ENCODE data around the gene NME4. TPM values are rescaled to one million over a fixed set of nuclear protein-coding genes. Genes with fewer than 3 reads are reported as not detected.

NME4 gene
- polyA plus RNA-seq, 1 of the 3 experiments (the other 2 are of a cell fraction), result 509 TPM

DNA sequence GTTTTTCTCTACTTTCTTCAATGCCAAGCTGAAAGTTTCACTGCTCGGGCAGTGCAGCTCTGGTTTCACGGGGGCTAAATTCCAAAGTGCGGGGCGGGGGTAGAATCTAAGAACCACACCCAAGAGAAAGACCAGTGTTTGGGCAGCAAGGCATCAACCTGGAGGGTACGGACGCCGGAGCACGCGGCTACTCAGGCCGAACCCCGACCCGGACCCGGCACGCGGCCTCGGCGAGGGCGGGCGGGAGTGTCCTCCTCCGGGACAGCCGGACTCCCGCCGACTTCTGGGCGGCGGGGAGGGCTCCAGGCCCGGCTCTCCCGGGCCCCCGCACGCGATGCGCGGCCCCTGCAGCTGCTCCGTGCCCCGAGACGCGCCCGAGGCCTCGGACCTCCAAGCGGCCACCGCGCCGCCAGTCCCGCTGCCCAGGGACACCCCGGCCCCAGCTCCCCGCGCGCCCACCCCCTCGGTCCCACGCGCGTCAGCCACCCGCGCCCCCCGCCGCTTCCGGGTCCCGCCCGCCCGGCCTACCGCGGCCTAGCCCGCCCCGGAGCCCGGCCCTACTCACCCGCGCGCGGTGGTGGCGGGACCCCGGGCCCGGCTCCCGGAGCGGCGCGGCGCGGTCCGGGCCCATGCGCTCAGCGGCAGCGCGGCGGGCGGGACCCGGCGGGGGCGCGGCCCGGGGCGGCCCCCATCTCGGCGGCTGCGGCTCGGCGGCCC is 45.0 kb upstream of the NME4 start:
- Histone ChIP-seq H3K79me2 (ENCODE audit: insufficient read depth) (peaks cover 49% of the 10 kb centered on the region), H3K27ac (ENCODE audit: low read depth in 2 of 2, low read length in 1 of 2) (peak overlapping the region in 1 of 2 experiments; percentile 41; a peak in 2 of 4 replicates), H3F3A (replicated peaks; ENCODE audit: insufficient read depth) (no peaks in the 10 kb centered on the region), H3K4me3 (ENCODE audit: low read depth in 2 of 2, low read length in 1 of 2) (peak overlapping the region; percentile 61 to 92), H3K36me3 (replicated peaks in 1 of 2; ENCODE audit: control insufficient read depth in 1 of 2, insufficient read depth in 2 of 2, low read length in 1 of 2) (peaks cover 4 to 10% of the 10 kb centered on the region in 2 experiments), H3K9ac (peak overlapping the region; percentile 69), H3K4me2 (peak overlapping the region; percentile 87), H3K9me3 (no peaks in the 10 kb centered on the region), H3K9me2 (no peaks in the 10 kb centered on the region), H3K27me3 (ENCODE audit: insufficient read depth) (no peaks in the 10 kb centered on the region), H3K4me1 (ENCODE audit: control insufficient read depth in 1 of 2, insufficient read depth in 2 of 2, low read depth in 1 of 2, low read length in 1 of 2) (peaks cover 0 to 4% of the 10 kb centered on the region in 2 experiments; a peak in 2 of 4 replicates), H2AFZ (ENCODE audit: low read depth) (no peak overlapping the region), H4K20me1 (ENCODE audit: insufficient read depth) (peaks cover 39% of the 10 kb centered on the region)
- ChIA-PET POLR2A (interaction anchor here (0.7 to 1.6 kb wide), 3 partner anchors 10 to 124 kb away, joined by 3 to 4 read pairs (median 3); no protein-coding TSS in a partner anchor), CTCF (interaction anchor here (0.6 to 4.4 kb wide), 13 partner anchors 9 to 286 kb away, joined by 3 to 22 read pairs (median 6); partner anchors contain the start of genes FAM234A and HBQ1)
- TF ChIP-seq, protein P1, sequence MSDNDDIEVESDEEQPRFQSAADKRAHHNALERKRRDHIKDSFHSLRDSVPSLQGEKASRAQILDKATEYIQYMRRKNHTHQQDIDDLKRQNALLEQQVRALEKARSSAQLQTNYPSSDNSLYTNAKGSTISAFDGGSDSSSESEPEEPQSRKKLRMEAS (IDR thresholded peaks at IDR 0.05; ENCODE audit: low read depth), result peak; percentile 57
- TF ChIP-seq, protein P2, sequence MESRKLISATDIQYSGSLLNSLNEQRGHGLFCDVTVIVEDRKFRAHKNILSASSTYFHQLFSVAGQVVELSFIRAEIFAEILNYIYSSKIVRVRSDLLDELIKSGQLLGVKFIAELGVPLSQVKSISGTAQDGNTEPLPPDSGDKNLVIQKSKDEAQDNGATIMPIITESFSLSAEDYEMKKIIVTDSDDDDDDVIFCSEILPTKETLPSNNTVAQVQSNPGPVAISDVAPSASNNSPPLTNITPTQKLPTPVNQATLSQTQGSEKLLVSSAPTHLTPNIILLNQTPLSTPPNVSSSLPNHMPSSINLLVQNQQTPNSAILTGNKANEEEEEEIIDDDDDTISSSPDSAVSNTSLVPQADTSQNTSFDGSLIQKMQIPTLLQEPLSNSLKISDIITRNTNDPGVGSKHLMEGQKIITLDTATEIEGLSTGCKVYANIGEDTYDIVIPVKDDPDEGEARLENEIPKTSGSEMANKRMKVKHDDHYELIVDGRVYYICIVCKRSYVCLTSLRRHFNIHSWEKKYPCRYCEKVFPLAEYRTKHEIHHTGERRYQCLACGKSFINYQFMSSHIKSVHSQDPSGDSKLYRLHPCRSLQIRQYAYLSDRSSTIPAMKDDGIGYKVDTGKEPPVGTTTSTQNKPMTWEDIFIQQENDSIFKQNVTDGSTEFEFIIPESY (IDR thresholded peaks at IDR 0.05; ENCODE audit: borderline replicate concordance, low read depth), result no peak
- no peak for TF ChIP-seq JUND (IDR thresholded peaks at IDR 0.05)
- TF ChIP-seq RFX5 (IDR thresholded peaks at IDR 0.05; ENCODE audit: low read length), result no peak
- TF ChIP-seq CTCF (IDR thresholded peaks at IDR 0.05), result no peak
- TF ChIP-seq MXI1 (IDR thresholded peaks at IDR 0.05; ENCODE audit: low read depth, low read length), result peak; percentile 43
- under 1% methylated on average over 27 of the region's 95 CpGs for WGBS (ENCODE audit: low lambda C conversion rate)
- DNase-seq, result no peak

GRCh38 chr16:352547-353403 is 44.2 kb upstream of the NME4 start, which contains the start of gene AXIN1:
TSS of gene AXIN1 (minus strand) at chr16:352723. CDS start at chr16:347025, 5,698 bp downstream.
- ChIA-PET CTCF (interaction anchor here (0.6 to 4.4 kb wide), 15 partner anchors 9 to 287 kb away, joined by 3 to 22 read pairs (median 5); partner anchors contain the start of genes FAM234A and HBQ1), POLR2A (interaction anchor here (1.6 kb wide), 1 partner anchor 9 kb away, joined by 3 read pairs; no protein-coding TSS in a partner anchor)
- 0 out of 2 replicates have a peak within 1 kb of the TSS, but pooled peaks have one; percentile 41 for H2AFZ ChIP-seq (ENCODE audit: low read depth)
- H3K4me2 ChIP-seq, result peak within 1 kb of the TSS; percentile 87
- peaks cover 31% of the 10 kb centered on the region for H4K20me1 ChIP-seq (ENCODE audit: insufficient read depth)
- H3K27ac ChIP-seq (ENCODE audit: low read depth in 2 of 2, low read length in 1 of 2), result peak within 1 kb of the TSS in 1 of 2 experiments; percentile 41; a peak in 2 of 4 replicates
- H3K27me3 ChIP-seq (ENCODE audit: insufficient read depth), result no peaks in the 10 kb centered on the region
- 2% methylated on average over 63 of the region's 113 CpGs for WGBS (ENCODE audit: low lambda C conversion rate)
- peaks cover 4 to 7% of the 10 kb centered on the region in 2 experiments for H3K36me3 ChIP-seq (replicated peaks in 1 of 2; ENCODE audit: control insufficient read depth in 1 of 2, insufficient read depth in 2 of 2, low read length in 1 of 2)
- no peaks in the 10 kb centered on the region for H3F3A ChIP-seq (replicated peaks; ENCODE audit: insufficient read depth)
- peak within 1 kb of the TSS; percentile 69 for H3K9ac ChIP-seq
- H3K9me2 ChIP-seq, result no peaks in the 10 kb centered on the region
- no peaks in the 10 kb centered on the region for H3K9me3 ChIP-seq
- H3K4me1 ChIP-seq (ENCODE audit: control insufficient read depth in 1 of 2, insufficient read depth in 2 of 2, low read depth in 1 of 2, low read length in 1 of 2), result peaks cover 0 to 4% of the 10 kb centered on the region in 2 experiments; a peak in 2 of 4 replicates
- DNase-seq, result peak; percentile 97
- peaks cover 41% of the 10 kb centered on the region for H3K79me2 ChIP-seq (ENCODE audit: insufficient read depth)
- TF ChIP-seq CHD2 (IDR thresholded peaks at IDR 0.05; ENCODE audit: low read length, partially characterized antibody) (no peak), RAD21 (IDR thresholded peaks at IDR 0.05; ENCODE audit: low read length) (peak; percentile 60), CTCF (IDR thresholded peaks at IDR 0.05) (peak; percentile 38; the same call in 1 of the 2 replicates), SMC3 (IDR thresholded peaks at IDR 0.05; ENCODE audit: low read depth, low read length) (peak; percentile 18; the same call in 1 of the 2 replicates), FOSL2 (IDR thresholded peaks at IDR 0.05; ENCODE audit: borderline replicate concordance, low read depth) (no peak), GABPA (IDR thresholded peaks at IDR 0.05; ENCODE audit: low read depth) (no peak), NRF1 (IDR thresholded peaks at IDR 0.05; ENCODE audit: low read depth, low read length) (no peak), JUND (IDR thresholded peaks at IDR 0.05) (no peak), FOXM1 (IDR thresholded peaks at IDR 0.05; ENCODE audit: low read depth) (no peak), TCF12 (IDR thresholded peaks at IDR 0.05) (no peak), GATA2 (CRISPR knock-in tag; IDR thresholded peaks at IDR 0.05) (no peak), POLR2AphosphoS5 (IDR thresholded peaks at IDR 0.05; ENCODE audit: low read depth, low read length) (peak; percentile 37; the same call in 1 of the 2 replicates)
- TF ChIP-seq, protein P1 (IDR thresholded peaks at IDR 0.05; ENCODE audit: low read depth), result 0 out of 2 replicates have a peak, but pooled peaks have one; percentile 34
- H3K4me3 ChIP-seq (ENCODE audit: low read depth in 2 of 2, low read length in 1 of 2), result peak within 1 kb of the TSS; percentile 61 to 92
